CD4-positive, alpha-beta T cell (primary cell): ENCODE measurements around the gene CDK14. TPM values are rescaled to one million over a fixed set of nuclear protein-coding genes. Genes with fewer than 3 reads are reported as not detected.
A peak's percentile ranks its signal among the peaks of the same experiment; 100 is the strongest.

ENCODE experiments used
- ATAC-seq: fragments of 200-7000 bp; cut with Tn5 transposase; one replicate; pipeline ENCODE4 v1.10.0; 2022; ENCODE audit warnings: mild to moderate bottlenecking; ENCODE audit not compliant: poor library complexity
- CTCF ChIA-PET: fragments of 350-600 bp; sonication (Branson Sonifier 250); formaldehyde crosslinking; loops from one replicate; lab custom pipeline; 2021; ENCODE audit warnings: antibody characterized with exemption, inconsistent platforms; lab: Charles Lee
- POLR2A ChIA-PET: fragments of 350-600 bp; sonication (Branson Sonifier 250); formaldehyde crosslinking; loops from one replicate; lab custom pipeline; 2021; ENCODE audit warnings: antibody characterized with exemption, inconsistent platforms; lab: Charles Lee
- DNase-seq, 14 experiments: peaks; one replicate each; pipeline ENCODE4 v3.0.0-alpha.2; 2013 to 2020; ENCODE audit warnings: mixed read lengths in 2 of 14
- H3K27ac ChIP-seq, 2 donors: one replicate each; pipeline versions ENCODE4 v1.5.1 to v1.7.0; 2013; ENCODE audit warnings: low read length in 2 of 2, low read depth in 1 of 2, mild to moderate bottlenecking in 1 of 2
- H3K27me3 ChIP-seq, 2 experiments: 1 replicate in 1 of 2; 2 replicates in 1 of 2; pipeline versions ENCODE4 v1.6.1 to v1.7.0; 2013; ENCODE audit warnings: low read length in 2 of 2, control low read depth in 1 of 2, mild to moderate bottlenecking in 1 of 2, moderate library complexity in 1 of 2; ENCODE audit not compliant: insufficient read depth in 2 of 2, control insufficient read depth in 1 of 2
- H3K36me3 ChIP-seq: one replicate; pipeline ENCODE4 v1.6.1; 2013; ENCODE audit warnings: low read length, control low read depth; ENCODE audit not compliant: insufficient read depth
- H3K4me1 ChIP-seq: one replicate; pipeline ENCODE4 v1.6.1; 2013; ENCODE audit warnings: low read length, control low read depth; ENCODE audit not compliant: insufficient read depth
- H3K4me3 ChIP-seq: one replicate; pipeline ENCODE4 v1.5.1; 2013; ENCODE audit warnings: mild to moderate bottlenecking, low read length, moderate library complexity
- H3K9me3 ChIP-seq, 2 experiments: 1 replicate in 1 of 2; 2 replicates in 1 of 2; pipeline versions ENCODE4 v1.6.1 to v1.7.0; 2013; ENCODE audit warnings: low read length in 2 of 2, mild to moderate bottlenecking in 2 of 2, control low read depth in 1 of 2, moderate library complexity in 1 of 2; ENCODE audit not compliant: control insufficient read depth in 1 of 2, insufficient read depth in 1 of 2
- H3K27ac Mint-ChIP-seq: one replicate; pipeline ENCODE4 v1.8.0; 2020; ENCODE audit warnings: mixed read lengths
- H3K27me3 Mint-ChIP-seq: one replicate; pipeline ENCODE4 v1.8.0; 2021; ENCODE audit warnings: mixed read lengths
- H3K36me3 Mint-ChIP-seq: one replicate; pipeline ENCODE4 v1.8.0; 2021; ENCODE audit warnings: low read depth, mixed read lengths
- H3K4me1 Mint-ChIP-seq: one replicate; pipeline ENCODE4 v1.8.0; 2021; ENCODE audit warnings: low read depth, mixed read lengths
- H3K4me3 Mint-ChIP-seq: one replicate; pipeline ENCODE4 v1.8.0; 2020; ENCODE audit warnings: mild to moderate bottlenecking, mixed read lengths
- H3K9me3 Mint-ChIP-seq: one replicate; pipeline ENCODE4 v1.8.0; 2020; ENCODE audit warnings: mixed read lengths
- intact Hi-C, 2 experiments: fragments of 100-400 bp; cut with DNase I in 1 of 2; cut with micrococcal nuclease in 1 of 2; formaldehyde crosslinking; loops; one replicate each; pipeline versions ENCODE4 v1.15.1 to v1.9.0; 2023 to 2025; cut with DNase I, micrococcal nuclease
- total RNA-seq, 174 experiments: library from RNA in 2 of 174; stranded (reverse) in 2 of 174; gene quantifications; one replicate each; pipeline ENCODE4 v1.2.3 and lab custom pipeline; 2021 to 2026
- TF ChIP-seq, protein P1 (sequence below): fragments of 200-600 bp; IDR thresholded peaks from one replicate; pipeline ENCODE4 v1.8.0; 2022; ENCODE audit warnings: antibody characterized with exemption, mild to moderate bottlenecking

Gene CDK14
- total RNA-seq, 2 experiments from 2014 or later = 0.45 to 0.47 TPM

DNA sequence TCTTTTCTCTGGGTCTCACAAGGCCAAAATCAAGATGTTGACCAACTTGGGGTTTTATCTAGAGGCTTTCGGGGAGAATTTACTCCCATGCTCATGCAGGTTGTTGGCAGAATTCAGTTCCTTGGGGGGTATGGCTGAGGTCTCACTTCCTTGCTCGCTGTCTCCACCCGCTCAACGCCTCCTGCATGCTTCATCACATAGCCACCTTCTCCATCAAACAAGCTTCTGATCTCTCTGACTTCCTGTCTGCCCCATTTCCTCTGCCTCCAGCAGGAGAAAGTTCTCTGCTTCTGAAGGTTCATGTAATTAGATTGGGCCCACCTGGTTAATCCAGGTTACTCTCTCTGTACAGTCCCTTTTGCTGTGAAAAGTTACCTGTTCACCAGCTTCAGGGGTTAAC, 489.1 kb downstream of the CDK14 start:
- H3K4me1 ChIP-seq = peaks cover 21% of the 10 kb centered on the region
- Mint-ChIP-seq H3K4me3 (peak overlapping the region; percentile 71), H3K9me3 (no peaks in the 10 kb centered on the region), H3K27ac (peak overlapping the region; percentile 74), H3K36me3 (no peaks in the 10 kb centered on the region), H3K27me3 (no peaks in the 10 kb centered on the region), H3K4me1 (peaks cover 36% of the 10 kb centered on the region)
- peak in 9 of 14 experiments; percentile 1 to 59 (median 23) for DNase-seq
- H3K36me3 ChIP-seq = no peaks in the 10 kb centered on the region
- ChIA-PET CTCF (interaction anchor here (0.7 kb wide), 1 partner anchor 9 kb away, joined by 7 read pairs; no protein-coding TSS in a partner anchor), POLR2A (no interaction called here)
- no peaks in the 10 kb centered on the region for H3K9me3 ChIP-seq
- no peak overlapping the region for H3K4me3 ChIP-seq
- ATAC-seq = peak; percentile 90
- TF ChIP-seq, protein P1, sequence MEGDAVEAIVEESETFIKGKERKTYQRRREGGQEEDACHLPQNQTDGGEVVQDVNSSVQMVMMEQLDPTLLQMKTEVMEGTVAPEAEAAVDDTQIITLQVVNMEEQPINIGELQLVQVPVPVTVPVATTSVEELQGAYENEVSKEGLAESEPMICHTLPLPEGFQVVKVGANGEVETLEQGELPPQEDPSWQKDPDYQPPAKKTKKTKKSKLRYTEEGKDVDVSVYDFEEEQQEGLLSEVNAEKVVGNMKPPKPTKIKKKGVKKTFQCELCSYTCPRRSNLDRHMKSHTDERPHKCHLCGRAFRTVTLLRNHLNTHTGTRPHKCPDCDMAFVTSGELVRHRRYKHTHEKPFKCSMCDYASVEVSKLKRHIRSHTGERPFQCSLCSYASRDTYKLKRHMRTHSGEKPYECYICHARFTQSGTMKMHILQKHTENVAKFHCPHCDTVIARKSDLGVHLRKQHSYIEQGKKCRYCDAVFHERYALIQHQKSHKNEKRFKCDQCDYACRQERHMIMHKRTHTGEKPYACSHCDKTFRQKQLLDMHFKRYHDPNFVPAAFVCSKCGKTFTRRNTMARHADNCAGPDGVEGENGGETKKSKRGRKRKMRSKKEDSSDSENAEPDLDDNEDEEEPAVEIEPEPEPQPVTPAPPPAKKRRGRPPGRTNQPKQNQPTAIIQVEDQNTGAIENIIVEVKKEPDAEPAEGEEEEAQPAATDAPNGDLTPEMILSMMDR = no peak
- no peaks in the 10 kb centered on the region for H3K27me3 ChIP-seq
- intact Hi-C loops = loop anchor here (2.0 to 10.0 kb wide), 5 partner anchors 180 to 1360 kb away; partner anchors contain the start of genes FZD1 (in 2 of the 2), GATAD1 (in 1 of the 2) and MTERF1 (in 1 of the 2)
- peak overlapping the region; percentile 14 to 66 for H3K27ac ChIP-seq

- Mint-ChIP-seq H3K27ac (peak overlapping the region; percentile 23), H3K36me3 (no peaks in the 10 kb centered on the region), H3K9me3 (no peaks in the 10 kb centered on the region), H3K4me3 (no peak overlapping the region), H3K4me1 (peaks cover 36% of the 10 kb centered on the region), H3K27me3 (no peaks in the 10 kb centered on the region)
- H3K4me3 ChIP-seq = no peak overlapping the region
- H3K36me3 ChIP-seq = no peaks in the 10 kb centered on the region
- no peaks in the 10 kb centered on the region for H3K9me3 ChIP-seq
- H3K27me3 ChIP-seq = no peaks in the 10 kb centered on the region
- intact Hi-C loops = loop anchor here (5.0 to 10.0 kb wide), 4 partner anchors 179 to 1359 kb away; partner anchors contain the start of genes FZD1 (in 2 of the 2), GATAD1 (in 1 of the 2) and MTERF1 (in 1 of the 2)
- H3K27ac ChIP-seq = peak overlapping the region in 1 of 2 donors; percentile 11
- CTCF ChIA-PET = no interaction called here
- no peak for DNase-seq
- POLR2A ChIA-PET = no interaction called here
- no peak for ATAC-seq
- TF ChIP-seq, protein P1 = no peak
- peaks cover 21% of the 10 kb centered on the region for H3K4me1 ChIP-seq
Measured at GRCh38 chr7:91086200-91086599, 490.1 kb downstream of the CDK14 start.

- Mint-ChIP-seq H3K4me1 (peaks cover 31% of the 10 kb centered on the region), H3K4me3 (no peak overlapping the region), H3K27ac (no peak overlapping the region), H3K27me3 (no peaks in the 10 kb centered on the region), H3K9me3 (no peaks in the 10 kb centered on the region), H3K36me3 (no peaks in the 10 kb centered on the region)
- H3K4me3 ChIP-seq = no peak overlapping the region
- H3K4me1 ChIP-seq = peaks cover 21% of the 10 kb centered on the region
- intact Hi-C loops = loop anchor here (5.0 to 10.0 kb wide), 4 partner anchors 177 to 1357 kb away; partner anchors contain the start of genes FZD1 (in 2 of the 2), GATAD1 (in 1 of the 2) and MTERF1 (in 1 of the 2)
- ChIA-PET POLR2A (no interaction called here), CTCF (no interaction called here)
- no peaks in the 10 kb centered on the region for H3K9me3 ChIP-seq
- TF ChIP-seq, protein P1 = no peak
- H3K36me3 ChIP-seq = no peaks in the 10 kb centered on the region
- no peaks in the 10 kb centered on the region for H3K27me3 ChIP-seq
- DNase-seq (no peak), ATAC-seq (no peak)
- H3K27ac ChIP-seq = no peak overlapping the region
Measured at GRCh38 chr7:91088156-91088555, 492.0 kb downstream of the CDK14 start.
